Fibroblast of skin of back (primary cell): ENCODE results near the gene WSB1. TPM values are rescaled to one million over a fixed set of nuclear protein-coding genes. Genes with fewer than 3 reads are reported as not detected.
"Not testable (repeated sequence)": the region's sequence is repeated elsewhere in the genome, so short reads cannot be mapped to it uniquely, and the experiment has no call there.

ENCODE experiments used
- DNase-seq: peaks from one replicate; pipeline ENCODE4 v3.0.0-alpha.2; 2013
- polyA plus RNA-seq, 2 experiments: library from polyadenylated mRNA; unstranded; fragments of 120-200 nt; gene quantifications; one replicate each; pipeline ENCODE4 v1.2.1, GENCODE V29; 2013; ENCODE audit not compliant: insufficient read length in 2 of 2

WSB1 gene, protein sequence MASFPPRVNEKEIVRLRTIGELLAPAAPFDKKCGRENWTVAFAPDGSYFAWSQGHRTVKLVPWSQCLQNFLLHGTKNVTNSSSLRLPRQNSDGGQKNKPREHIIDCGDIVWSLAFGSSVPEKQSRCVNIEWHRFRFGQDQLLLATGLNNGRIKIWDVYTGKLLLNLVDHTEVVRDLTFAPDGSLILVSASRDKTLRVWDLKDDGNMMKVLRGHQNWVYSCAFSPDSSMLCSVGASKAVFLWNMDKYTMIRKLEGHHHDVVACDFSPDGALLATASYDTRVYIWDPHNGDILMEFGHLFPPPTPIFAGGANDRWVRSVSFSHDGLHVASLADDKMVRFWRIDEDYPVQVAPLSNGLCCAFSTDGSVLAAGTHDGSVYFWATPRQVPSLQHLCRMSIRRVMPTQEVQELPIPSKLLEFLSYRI
- 116 TPM for polyA plus RNA-seq (2013, experiment 1 of 2; ENCODE audit: insufficient read length)
- polyA plus RNA-seq (2013, experiment 2 of 2; ENCODE audit: insufficient read length), result 156 TPM

DNA sequence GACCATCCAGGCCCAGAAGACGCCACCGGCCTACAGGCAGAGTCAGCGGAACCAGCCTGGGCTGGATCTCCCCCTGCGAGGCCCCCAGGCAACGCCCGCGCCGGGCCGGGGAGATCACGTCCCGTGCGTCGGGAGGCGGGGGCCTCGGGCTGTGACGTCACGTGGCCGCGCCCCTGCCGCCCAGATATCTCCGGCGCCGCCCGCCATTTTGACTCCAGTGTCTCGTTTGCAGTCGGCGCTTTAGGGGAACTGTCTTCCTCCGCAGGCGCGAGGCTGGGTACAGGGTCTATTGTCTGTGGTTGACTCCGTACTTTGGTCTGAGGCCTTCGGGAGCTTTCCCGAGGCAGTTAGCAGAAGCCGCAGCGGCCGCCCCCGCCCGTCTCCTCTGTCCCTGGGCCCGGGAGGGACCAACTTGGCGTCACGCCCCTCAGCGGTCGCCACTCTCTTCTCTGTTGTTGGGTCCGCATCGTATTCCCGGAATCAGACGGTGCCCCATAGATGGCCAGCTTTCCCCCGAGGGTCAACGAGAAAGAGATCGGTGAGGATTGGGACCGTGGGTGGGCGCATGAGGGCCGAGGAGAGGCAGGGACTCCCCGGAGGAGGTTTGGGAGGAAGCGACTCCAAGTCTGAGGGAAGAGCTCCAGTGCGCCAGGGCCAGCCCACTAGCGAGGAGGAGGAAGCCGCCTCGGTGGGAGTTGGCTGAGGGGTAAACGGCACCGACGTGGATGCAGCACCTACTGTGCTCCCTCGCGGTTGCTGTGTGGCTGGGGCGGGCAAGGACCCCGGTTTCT, at the start of gene WSB1:
Gene WSB1, plus strand, starts transcription at position 217 of the 791 bp plus-strand sequence. Its CDS starts 282 bp downstream, at position 499.
- DNase-seq, result peak; percentile 91

DNA sequence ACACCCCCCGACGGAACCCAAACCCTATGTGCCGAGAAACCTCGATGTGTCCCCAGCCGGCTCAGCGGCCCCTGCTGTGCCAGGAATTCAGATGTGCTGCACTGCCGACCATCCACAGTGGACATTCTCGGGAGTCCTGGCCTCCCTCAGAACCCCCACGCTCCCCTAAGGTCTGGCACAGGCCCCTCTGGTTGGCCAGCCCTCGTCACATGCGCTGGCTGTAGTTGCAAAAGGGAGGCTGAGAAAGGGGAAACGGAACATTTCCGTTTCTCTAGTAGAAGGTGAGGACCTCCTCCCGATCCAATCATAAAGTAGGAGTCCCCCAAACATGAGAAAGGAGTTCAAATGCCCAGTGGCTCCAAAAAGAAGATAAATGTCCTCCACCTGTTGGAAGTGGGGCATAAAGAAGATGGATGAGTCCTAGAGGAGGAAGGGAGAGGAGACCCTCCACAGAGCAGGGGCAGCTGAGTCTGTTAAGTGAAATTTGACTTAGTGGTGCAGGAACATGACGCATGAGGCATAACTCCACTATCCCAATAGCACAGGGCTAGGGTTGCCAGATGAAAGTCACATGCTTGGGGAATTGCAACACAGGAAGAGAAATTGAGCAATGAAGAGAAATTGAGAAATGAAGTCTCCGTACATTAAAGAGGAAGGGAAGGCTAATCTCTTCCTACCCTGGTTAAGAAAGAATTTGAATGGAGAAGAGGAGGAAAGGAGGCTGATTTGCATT, 49.3 kb upstream of the WSB1 start:
- peak; percentile 67 for DNase-seq

DNA sequence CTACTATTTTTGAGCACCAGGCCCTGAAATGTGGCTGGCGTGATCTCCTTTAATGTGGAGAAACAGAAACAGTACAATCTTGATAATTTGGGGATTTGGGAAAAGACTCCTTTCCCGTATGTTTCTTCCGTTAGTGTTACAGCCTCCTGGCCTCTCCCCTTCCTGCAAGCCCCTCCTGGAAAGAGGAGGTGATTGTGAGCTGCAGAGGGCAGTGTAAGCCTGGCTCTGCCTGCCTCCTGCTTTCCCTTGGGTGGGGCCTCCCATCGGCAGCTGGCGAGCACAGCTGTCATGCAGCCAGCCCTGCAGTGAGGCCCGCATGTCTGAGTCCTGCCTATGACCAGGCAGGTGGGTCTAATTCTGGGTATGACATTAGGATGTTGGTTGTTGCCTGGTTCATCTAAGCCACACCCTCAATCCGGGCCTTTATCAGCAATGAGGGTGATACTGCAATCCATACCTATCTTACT, 48.7 kb upstream of the WSB1 start:
- peak; percentile 55 for DNase-seq

DNA sequence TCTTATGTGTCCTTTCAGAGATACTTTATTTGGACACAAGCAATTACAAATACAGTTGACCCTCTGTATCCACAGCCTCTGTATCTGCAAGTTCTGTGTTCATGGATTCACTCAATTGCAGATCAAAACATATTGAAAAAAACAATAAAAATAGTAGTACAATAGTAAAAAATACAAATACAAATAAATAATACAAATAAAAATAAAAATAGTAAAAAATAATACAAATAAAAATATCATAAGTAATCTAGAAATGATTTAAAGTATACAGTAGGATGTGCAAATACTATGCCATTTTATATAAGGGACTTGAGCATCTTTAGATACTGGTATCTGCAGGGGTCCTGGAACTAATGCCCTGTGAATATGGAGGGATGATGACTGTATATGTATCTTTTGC, 47.4 kb upstream of the WSB1 start:
- DNase-seq, result no peak

DNA sequence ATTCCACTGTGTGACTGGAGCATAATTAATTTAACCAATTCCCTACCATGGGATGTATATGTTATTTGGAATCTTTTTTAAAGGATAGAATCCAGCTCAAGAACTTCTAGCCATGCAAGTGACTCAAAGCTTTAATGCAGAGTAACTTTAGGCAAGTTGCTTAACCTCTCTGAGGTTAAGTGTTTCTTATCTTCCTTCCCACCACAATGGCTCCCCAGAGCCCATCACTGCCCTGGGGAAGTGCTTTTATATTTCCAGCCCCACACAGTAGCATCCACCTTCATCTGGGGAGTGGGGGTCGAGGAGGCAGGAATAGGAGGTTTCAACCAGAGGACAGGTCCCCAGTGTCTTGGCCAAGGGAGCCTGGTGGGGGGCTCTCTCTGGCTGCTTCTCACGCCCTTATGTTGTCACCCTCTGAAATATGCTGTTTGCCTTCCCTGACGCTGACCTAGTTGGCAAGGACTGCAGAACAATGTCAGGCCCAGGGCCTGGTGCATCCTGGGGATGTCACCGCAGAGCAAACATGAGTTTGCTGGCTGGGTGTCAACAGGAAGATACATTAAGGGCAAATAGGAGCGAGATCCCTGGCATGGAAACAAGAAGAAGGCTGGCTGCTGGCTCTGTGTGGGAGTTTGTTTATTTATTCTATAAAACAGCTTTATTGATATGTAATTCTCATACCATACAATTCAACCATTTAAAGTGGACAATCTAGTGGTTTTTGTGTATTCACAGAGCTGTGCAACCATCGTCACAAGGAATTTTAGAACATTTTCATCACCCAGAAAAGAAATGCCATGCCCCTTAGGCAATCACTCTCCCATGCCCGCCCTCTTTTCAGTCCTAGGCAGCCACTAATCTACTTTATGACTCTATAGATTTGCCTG, 46.6 kb upstream of the WSB1 start:
- DNase-seq, result peak; percentile 44

DNA sequence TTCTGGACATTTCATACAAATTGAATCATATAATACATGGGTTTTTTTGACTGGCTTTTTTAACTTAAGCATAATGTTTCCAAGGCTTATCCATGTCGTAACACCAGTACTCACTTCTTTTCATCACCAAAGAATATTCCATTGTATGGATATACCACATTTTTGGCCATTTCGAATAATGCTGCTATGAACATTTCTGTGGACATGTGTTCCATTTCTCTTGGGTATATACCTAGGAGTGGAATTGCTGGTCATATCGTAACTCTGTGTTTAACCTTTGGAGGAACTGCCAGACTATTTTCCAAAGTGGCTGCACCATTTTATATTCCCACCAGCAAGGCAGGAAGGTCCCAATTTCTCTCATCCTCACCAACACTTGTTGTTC, 46.0 kb upstream of the WSB1 start:
- DNase-seq, result no peak

DNA sequence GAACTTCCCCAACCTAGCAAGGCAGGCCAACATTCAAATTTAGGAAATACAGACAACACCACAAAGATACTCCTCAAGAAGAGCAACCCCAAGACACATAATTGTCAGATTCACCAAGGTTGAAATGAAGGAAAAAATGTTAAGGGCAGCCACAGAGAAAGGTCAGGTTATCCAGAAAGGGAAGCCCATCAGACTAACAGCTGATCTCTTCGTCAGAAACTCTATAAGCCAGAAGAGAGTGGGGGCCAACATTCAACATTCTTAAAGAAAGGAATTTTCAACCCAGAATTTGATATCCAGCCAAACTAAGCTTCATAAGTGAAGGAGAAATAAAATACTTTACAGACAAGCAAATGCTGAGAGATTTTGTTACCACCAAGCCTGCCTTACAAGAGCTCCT, 43.1 kb upstream of the WSB1 start:
- DNase-seq, result not testable (repeated sequence)

DNA sequence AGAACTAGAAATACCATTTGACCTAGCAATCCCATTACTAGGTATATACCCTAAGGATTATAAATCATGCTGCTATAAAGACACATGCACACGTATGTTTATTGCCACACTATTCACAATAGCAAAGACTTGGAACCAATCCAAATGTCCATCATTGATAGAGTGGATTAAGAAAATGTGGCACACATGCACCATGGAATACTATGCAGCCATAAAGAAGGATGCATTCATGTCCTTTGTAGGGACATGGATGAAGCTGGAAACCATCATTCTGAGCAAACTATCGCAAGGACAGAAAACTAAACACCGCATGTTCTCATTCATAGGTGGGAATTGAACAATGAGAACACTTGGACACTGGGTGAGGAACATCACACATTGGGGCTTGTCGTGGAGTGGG, 39.1 kb upstream of the WSB1 start:
- not testable (repeated sequence) for DNase-seq

DNA sequence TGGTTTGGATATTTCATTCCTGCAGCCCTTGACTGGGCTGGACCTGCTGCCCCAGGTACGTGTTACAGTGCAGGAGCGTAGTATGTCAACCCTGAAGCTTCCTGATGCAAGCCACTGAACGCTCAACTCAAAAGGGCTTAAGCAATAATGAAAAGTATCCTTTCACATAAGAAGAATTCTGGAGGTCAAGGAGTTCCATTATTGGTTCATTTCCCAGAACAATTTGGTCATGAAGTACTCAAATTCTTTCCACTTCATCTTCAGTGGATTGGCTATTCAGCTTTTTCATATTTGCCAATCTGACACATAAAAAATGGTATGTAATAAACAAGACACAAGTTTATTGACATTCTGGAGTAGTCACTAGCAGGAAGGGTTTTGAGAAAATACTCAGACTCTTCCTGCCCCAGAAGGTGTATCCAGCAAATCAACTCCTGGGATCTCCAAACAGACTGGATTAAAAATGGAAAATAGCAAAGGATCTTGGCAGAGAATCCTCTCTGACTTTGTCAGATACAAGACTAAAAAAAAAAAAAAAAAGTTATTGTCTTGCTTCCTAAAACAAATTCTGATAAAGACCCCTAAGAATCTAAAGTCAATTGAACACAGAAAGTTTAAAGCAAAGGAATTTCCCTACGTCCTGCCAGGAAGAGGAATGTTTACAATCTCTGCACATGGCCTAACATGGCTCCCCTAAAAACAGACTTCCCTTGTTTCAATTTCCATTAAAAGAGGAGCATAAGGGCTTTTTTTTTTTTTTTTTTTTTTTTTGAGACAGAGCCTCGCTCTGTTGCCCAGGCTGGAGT, 37.5 kb upstream of the WSB1 start:
- DNase-seq, result peak; percentile 21

DNA sequence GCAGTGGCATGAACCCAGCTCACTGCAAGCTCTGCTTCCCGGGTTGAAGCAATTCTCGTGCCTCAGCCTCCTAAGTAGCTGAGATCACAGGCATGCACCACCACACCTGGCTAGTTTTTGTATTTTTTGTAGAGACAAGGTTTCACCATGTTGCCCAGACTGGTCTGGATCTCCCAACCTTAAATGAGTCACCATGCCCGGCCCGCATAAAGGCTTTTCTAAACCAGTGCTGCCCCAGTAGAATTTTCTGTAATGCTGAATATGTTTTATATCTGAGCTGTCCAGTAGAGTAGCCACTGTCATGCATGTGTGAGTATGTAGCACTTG, 36.9 kb upstream of the WSB1 start:
- DNase-seq, result no peak

DNA sequence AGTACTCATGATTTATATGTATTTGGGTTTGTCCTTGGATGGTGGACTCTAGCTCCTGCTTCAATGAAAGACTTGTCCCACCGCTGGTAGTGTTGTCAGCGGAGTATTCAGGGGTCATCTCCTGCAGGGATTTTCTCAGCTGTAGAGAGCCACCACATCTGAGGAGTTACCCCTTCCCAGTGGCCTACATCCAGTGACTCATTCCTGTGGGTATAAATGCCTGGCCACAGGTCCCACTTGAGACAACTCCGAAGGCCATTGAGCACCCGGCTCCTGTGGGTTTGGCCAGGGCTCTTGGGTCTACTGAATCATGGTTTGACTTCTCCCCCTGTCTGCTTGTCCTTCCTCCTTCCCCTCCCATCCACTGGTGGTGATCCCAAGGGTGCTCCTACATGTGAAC, 34.6 kb upstream of the WSB1 start:
- no peak for DNase-seq

DNA sequence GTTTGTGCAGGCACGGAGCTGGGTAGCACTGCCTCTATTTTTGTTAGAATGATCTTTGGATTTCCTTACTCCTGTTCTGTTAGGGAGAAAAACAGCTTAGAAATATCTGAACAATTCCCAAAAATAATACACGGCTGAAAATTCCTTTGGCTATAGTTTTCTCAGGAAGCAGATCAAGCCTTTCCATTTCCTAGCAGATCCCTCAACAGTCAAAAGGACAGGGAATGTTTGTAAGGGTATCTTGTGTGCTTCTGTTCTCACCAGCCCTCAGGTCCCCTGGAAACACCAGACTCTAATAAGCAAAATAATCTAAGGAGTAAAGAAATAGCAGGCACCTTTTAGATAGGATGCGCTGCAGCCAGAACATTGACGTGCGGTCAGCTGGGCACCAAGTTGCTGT, 30.5 kb upstream of the WSB1 start:
- no peak for DNase-seq

DNA sequence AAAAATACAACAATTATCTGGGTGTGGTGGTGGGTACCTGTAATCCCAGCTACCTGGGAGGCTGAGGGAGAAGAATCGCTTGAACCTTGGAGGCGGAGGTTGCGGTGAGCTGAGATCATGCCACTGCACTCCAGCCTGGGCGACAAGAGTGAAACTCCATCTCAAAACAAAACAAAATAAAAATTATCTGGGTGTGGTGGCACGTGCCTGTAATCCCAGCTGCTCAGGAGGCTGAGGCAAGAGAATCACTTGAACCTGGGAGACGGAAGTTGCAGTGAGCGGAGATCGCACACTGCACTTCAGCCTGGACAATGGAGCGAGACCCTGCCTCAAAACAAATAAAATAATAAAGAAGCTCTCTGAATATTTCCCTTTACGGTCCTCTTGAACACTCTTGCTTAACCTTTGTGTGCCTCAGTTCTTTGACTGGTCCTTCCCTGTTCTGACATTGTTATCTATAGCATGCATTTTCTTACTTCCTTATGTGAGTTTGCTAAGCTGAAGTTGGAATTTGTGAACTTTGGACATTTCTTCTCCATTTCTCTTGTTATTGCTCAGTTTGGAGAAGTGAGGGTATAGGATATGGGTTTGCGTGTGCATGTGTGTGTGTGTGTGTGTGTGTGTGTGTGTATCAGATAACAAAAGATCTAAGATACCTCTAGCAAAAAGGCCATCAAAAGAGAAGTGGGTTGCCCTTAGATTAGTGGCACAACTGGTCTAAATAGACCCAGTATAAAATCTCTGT, 29.7 kb upstream of the WSB1 start:
- no peak for DNase-seq

DNA sequence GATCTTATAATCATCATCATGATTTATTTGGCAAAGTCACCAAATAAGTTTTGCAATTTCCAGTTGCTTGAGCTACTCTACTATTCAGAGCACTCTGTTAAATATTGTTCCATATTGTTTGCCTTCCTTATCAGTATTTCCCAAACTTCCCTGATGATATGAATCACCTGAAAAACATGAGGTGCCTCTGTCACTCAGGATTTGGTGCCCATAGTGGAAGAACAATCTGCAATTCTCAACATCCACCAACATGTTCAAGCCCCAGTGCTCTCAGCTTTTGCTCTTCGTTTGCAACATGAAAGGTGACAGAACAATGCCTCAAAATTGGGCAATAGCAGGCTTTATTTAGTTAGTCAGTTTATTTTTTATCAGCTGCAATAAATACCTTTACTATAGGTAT, 28.6 kb upstream of the WSB1 start:
- DNase-seq, result no peak

DNA sequence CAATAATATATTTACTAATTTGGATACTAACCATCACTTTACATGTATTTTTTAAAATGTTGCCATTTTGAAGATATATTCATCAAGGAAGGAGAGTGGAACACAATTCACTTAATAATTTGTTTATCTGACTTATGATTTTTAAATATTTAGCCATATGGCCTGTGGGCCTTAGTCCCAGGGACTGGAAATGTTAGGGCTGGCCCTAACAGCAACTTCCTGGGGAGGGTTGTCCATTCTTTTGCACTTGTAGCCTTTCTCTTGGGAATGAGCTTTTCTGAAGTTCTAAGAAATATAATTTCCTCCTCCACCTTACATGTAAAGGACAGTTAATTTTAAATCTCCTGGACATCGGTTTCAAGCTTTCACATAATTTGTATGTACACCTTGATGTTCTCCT, 27.7 kb upstream of the WSB1 start:
- no peak for DNase-seq

DNA sequence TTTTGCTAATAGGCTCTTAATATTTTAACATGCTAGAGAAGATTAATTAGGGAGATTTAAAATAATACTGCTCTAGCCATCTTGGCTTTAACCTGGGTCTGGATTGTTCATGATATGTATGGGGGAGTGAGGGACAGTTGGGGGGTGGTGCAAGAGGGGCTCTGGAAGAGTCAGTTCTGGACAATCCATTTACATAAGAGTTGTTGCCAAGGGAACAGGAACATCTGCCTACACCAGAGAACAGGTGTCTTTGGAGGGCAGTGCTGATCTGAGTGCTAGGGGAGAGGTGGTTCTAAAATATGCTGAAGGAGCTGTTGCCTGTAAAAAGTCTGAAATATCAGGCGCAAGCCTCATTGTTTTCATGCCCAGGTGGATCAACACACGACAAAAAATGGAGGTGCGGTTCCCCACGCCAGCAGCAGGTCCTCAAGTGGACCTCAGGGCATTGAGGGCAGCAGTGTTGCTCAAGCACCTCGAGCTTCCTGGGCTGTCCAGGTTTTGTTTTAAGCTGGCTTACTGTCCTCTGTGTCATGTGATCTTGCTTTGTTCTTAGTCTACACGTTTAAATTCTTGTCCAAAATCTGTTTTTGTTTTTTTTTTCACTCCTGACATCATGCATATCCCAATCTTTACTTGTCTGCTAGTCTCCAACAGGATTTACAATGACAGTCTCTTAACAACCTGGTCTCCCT, 25.4 kb upstream of the WSB1 start:
- DNase-seq, result no peak

DNA sequence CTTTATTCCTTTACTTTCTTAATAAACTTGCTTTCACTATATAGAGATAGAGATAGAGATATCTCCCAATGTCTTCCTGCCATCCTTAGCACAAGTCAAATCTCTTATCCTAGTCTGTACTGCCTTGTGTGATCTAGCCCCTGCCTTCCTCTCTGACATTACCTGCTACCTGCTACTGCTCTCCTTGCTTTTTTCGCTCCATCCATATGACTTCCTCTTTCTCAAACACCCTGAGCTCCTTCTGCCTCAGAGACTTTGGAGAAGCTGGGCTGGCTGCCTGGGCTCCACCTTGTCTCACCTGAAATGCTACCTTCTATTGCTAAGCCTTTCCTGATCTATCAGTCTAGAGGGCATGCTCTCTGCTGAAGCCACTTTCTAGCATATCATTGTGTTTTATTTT, 24.7 kb upstream of the WSB1 start:
- no peak for DNase-seq

DNA sequence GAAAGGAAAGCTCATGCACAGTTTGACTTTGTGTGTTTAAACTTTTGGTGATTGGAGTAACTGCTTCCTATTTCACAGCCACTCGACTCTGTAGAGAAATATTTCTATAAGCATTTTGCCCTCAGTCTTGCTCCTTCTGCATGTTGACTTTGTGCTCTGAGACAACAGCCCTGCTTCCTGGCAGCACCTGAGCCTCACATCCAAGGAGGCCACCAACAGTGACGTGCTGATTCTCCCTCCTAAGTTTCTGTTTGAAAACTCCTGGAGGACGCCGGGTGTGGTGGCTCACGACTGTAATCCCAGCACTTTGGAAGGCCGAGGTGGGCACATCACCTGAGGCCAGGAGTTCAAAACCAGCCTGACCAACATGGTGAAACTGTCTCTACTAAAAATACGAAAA, 23.9 kb upstream of the WSB1 start:
- DNase-seq, result no peak

DNA sequence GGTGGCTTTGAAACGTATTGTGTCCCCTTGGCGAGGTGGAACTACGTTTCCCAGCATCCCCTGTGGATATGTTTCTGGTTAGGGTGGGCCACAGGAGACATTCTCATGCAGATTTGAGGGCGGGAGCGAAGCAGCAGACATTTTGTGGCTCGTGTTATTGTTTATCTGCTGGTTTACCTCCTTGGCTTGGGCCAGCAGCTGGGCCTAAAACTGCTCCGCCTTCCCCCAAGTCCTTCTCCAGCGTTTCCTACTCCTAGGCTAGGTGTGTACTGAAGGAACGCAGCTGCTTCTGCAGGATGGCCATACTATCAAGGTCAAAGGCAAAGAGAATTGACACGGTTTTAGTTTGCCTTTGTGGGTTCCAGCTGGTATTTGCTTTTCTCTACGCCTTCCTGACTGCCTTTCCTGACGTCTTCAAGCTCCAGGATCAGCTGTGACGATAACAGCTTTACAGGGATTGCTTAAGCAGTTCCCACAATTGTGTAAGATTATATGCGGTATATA, 17.2 kb upstream of the WSB1 start:
- no peak for DNase-seq

DNA sequence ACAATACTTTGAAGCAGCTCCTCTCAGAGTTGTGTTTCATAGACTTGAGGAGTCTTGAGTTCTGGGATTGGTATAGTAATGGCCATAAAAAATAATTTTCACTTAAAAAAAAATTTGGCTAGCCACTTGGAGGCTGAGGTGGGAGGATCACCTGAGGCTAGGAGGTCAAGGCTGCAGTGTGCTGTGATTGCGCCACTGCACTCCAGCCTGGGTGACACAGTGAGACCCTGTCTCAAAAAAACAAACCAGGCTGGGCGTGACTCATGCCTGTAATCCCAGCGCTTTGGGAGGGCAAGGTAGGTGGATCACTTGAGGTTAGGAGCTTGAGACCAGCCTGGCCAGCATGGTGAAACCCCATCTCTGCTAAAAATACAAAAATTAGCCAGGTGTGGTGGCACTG, 14.8 kb upstream of the WSB1 start:
- not testable (repeated sequence) for DNase-seq
